Activated CD4-positive, alpha-beta memory T cell treated with anti-CD3 and anti-CD28 coated beads for 36 hours (primary cell): ENCODE measurements around the gene GPR173. TPM values are rescaled to one million over a fixed set of nuclear protein-coding genes. Genes with fewer than 3 reads are reported as not detected.

ENCODE experiments used
- CTCF ChIA-PET: fragments of 350-600 bp; sonication (Branson Sonifier 250); formaldehyde crosslinking; loops from one replicate; lab custom pipeline; 2021; ENCODE audit warnings: antibody characterized with exemption, inconsistent platforms; lab: Charles Lee
- POLR2A ChIA-PET: fragments of 350-600 bp; sonication (Branson Sonifier 250); formaldehyde crosslinking; loops from one replicate; lab custom pipeline; 2021; ENCODE audit warnings: antibody characterized with exemption; lab: Charles Lee
- DNase-seq: peaks from one replicate; pipeline ENCODE4 v3.0.0-alpha.2; 2020
- H3K27ac Mint-ChIP-seq: one replicate; pipeline ENCODE4 v1.8.0; 2021; ENCODE audit warnings: mixed read lengths
- H3K27me3 Mint-ChIP-seq: one replicate; pipeline ENCODE4 v1.8.0; 2021; ENCODE audit warnings: mixed read lengths
- H3K36me3 Mint-ChIP-seq: one replicate; pipeline ENCODE4 v1.8.0; 2021; ENCODE audit warnings: mixed read lengths
- H3K4me1 Mint-ChIP-seq: one replicate; pipeline ENCODE4 v1.8.0; 2021; ENCODE audit warnings: low read depth, mixed read lengths
- H3K4me3 Mint-ChIP-seq: one replicate; pipeline ENCODE4 v1.8.0; 2021; ENCODE audit warnings: mild to moderate bottlenecking, mixed read lengths
- H3K9me3 Mint-ChIP-seq: one replicate; pipeline ENCODE4 v1.8.0; 2021; ENCODE audit warnings: mixed read lengths
- intact Hi-C: fragments of 100-400 bp; cut with micrococcal nuclease; formaldehyde crosslinking; loops from one replicate; pipeline ENCODE4 v1.15.1; 2023
- total RNA-seq, 2 experiments: library from RNA; stranded (reverse); gene quantifications; one replicate each; pipeline ENCODE4 v1.2.3, GENCODE V29; 2021

GPR173 gene
- total RNA-seq, 2 experiments from 2014 or later, result not detected

- intact Hi-C loops, result no loop called here
- H3K27me3 Mint-ChIP-seq, result no peaks in the 10 kb centered on the region
- CTCF ChIA-PET, result no interaction called here
- POLR2A ChIA-PET, result no interaction called here
- H3K27ac Mint-ChIP-seq, result no peak overlapping the region
- H3K36me3 Mint-ChIP-seq, result no peaks in the 10 kb centered on the region
- H3K4me1 Mint-ChIP-seq, result no peaks in the 10 kb centered on the region
- no peak overlapping the region for H3K4me3 Mint-ChIP-seq
- no peak for DNase-seq
- no peaks in the 10 kb centered on the region for H3K9me3 Mint-ChIP-seq
Measured at GRCh38 chrX:53031380-53031779, 17.2 kb upstream of the GPR173 start.

- no peaks in the 10 kb centered on the region for H3K27me3 Mint-ChIP-seq
- DNase-seq, result no peak
- intact Hi-C loops, result no loop called here
- H3K27ac Mint-ChIP-seq, result no peak overlapping the region
- POLR2A ChIA-PET, result no interaction called here
- no peak overlapping the region for H3K4me3 Mint-ChIP-seq
- no peaks in the 10 kb centered on the region for H3K4me1 Mint-ChIP-seq
- no peaks in the 10 kb centered on the region for H3K9me3 Mint-ChIP-seq
- CTCF ChIA-PET, result no interaction called here
- H3K36me3 Mint-ChIP-seq, result no peaks in the 10 kb centered on the region
Measured at GRCh38 chrX:53036149-53036548, 12.4 kb upstream of the GPR173 start.

GRCh38 chrX:53039236-53039635 lies 9.4 kb upstream of the GPR173 start:
- intact Hi-C loops, result no loop called here
- POLR2A ChIA-PET, result no interaction called here
- Mint-ChIP-seq H3K4me3 (no peak overlapping the region), H3K36me3 (no peaks in the 10 kb centered on the region), H3K9me3 (no peaks in the 10 kb centered on the region), H3K27me3 (no peaks in the 10 kb centered on the region), H3K4me1 (no peaks in the 10 kb centered on the region), H3K27ac (no peak overlapping the region)
- DNase-seq, result no peak
- CTCF ChIA-PET, result no interaction called here

GRCh38 chrX:53044995-53045394 lies 3.6 kb upstream of the GPR173 start:
- CTCF ChIA-PET, result no interaction called here

GRCh38 chrX:53047228-53047627 lies 1.4 kb upstream of the GPR173 start:
- no peaks in the 10 kb centered on the region for H3K36me3 Mint-ChIP-seq
- ChIA-PET CTCF (no interaction called here), POLR2A (no interaction called here)
- peaks cover 7% of the 10 kb centered on the region for H3K27me3 Mint-ChIP-seq
- no peak overlapping the region for H3K27ac Mint-ChIP-seq
- H3K4me1 Mint-ChIP-seq, result no peaks in the 10 kb centered on the region
- no peak for DNase-seq
- H3K9me3 Mint-ChIP-seq, result no peaks in the 10 kb centered on the region
- H3K4me3 Mint-ChIP-seq, result no peak overlapping the region
- intact Hi-C loops, result no loop called here

More at GRCh38 chrX:53044995-53045394, 3.6 kb upstream of the GPR173 start:
- intact Hi-C loops, result no loop called here
- no peak for DNase-seq
- Mint-ChIP-seq H3K27me3 (peaks cover 3% of the 10 kb centered on the region), H3K9me3 (no peaks in the 10 kb centered on the region), H3K4me1 (no peaks in the 10 kb centered on the region), H3K4me3 (no peak overlapping the region), H3K36me3 (no peaks in the 10 kb centered on the region), H3K27ac (no peak overlapping the region)
- POLR2A ChIA-PET, result no interaction called here

- H3K27ac Mint-ChIP-seq, result no peak overlapping the region
- CTCF ChIA-PET, result no interaction called here
- peaks cover 3% of the 10 kb centered on the region for H3K4me1 Mint-ChIP-seq
- H3K36me3 Mint-ChIP-seq, result no peaks in the 10 kb centered on the region
- H3K4me3 Mint-ChIP-seq, result no peak overlapping the region
- POLR2A ChIA-PET, result no interaction called here
- H3K27me3 Mint-ChIP-seq, result peaks cover 7% of the 10 kb centered on the region
- DNase-seq, result no peak
- intact Hi-C loops, result no loop called here
- no peaks in the 10 kb centered on the region for H3K9me3 Mint-ChIP-seq
Measured at GRCh38 chrX:53049127-53049517, 533 bp downstream of the GPR173 start.

GRCh38 chrX:53050841-53051240 lies 2.3 kb downstream of the GPR173 start:
- peaks cover 7% of the 10 kb centered on the region for H3K27me3 Mint-ChIP-seq
- no peak for DNase-seq
- POLR2A ChIA-PET, result no interaction called here

GRCh38 chrX:53055244-53055849 lies 6.8 kb downstream of the GPR173 start:
- H3K36me3 Mint-ChIP-seq, result no peaks in the 10 kb centered on the region
- intact Hi-C loops, result no loop called here
- H3K27me3 Mint-ChIP-seq, result peaks cover 2% of the 10 kb centered on the region
- DNase-seq, result no peak
- ChIA-PET CTCF (no interaction called here), POLR2A (no interaction called here)
- H3K4me1 Mint-ChIP-seq, result peaks cover 3% of the 10 kb centered on the region
- no peak overlapping the region for H3K4me3 Mint-ChIP-seq
- no peaks in the 10 kb centered on the region for H3K9me3 Mint-ChIP-seq
- no peak overlapping the region for H3K27ac Mint-ChIP-seq

More at GRCh38 chrX:53050841-53051240, 2.3 kb downstream of the GPR173 start:
- CTCF ChIA-PET, result no interaction called here
- Mint-ChIP-seq H3K27ac (no peak overlapping the region), H3K4me3 (no peak overlapping the region), H3K4me1 (peaks cover 3% of the 10 kb centered on the region), H3K9me3 (no peaks in the 10 kb centered on the region), H3K36me3 (no peaks in the 10 kb centered on the region)
- intact Hi-C loops, result no loop called here

- no peaks in the 10 kb centered on the region for H3K9me3 Mint-ChIP-seq
- H3K4me1 Mint-ChIP-seq, result peaks cover 3% of the 10 kb centered on the region
- H3K27ac Mint-ChIP-seq, result no peak overlapping the region
- no peak overlapping the region for H3K4me3 Mint-ChIP-seq
- no peak for DNase-seq
- intact Hi-C loops, result no loop called here
- ChIA-PET CTCF (no interaction called here), POLR2A (no interaction called here)
- no peaks in the 10 kb centered on the region for H3K27me3 Mint-ChIP-seq
- no peaks in the 10 kb centered on the region for H3K36me3 Mint-ChIP-seq
Measured at GRCh38 chrX:53056292-53056691, 7.7 kb downstream of the GPR173 start.

- no peak overlapping the region for H3K4me3 Mint-ChIP-seq
- H3K27me3 Mint-ChIP-seq, result peaks cover 1% of the 10 kb centered on the region
- ChIA-PET CTCF (no interaction called here), POLR2A (no interaction called here)
- no peak for DNase-seq
- no peaks in the 10 kb centered on the region for H3K4me1 Mint-ChIP-seq
- no peaks in the 10 kb centered on the region for H3K36me3 Mint-ChIP-seq
- no peak overlapping the region for H3K27ac Mint-ChIP-seq
- H3K9me3 Mint-ChIP-seq, result no peaks in the 10 kb centered on the region
- intact Hi-C loops, result no loop called here
Measured at GRCh38 chrX:53065104-53065503, 16.5 kb downstream of the GPR173 start.

GRCh38 chrX:53071064-53071463 lies 22.5 kb downstream of the GPR173 start:
- ChIA-PET CTCF (interaction anchor here (0.7 to 1.0 kb wide), 2 partner anchors 11 to 95 kb away, joined by 3 to 4 read pairs; partner anchors contain the start of gene TSPYL2), POLR2A (no interaction called here)
- H3K36me3 Mint-ChIP-seq, result no peaks in the 10 kb centered on the region
- H3K27me3 Mint-ChIP-seq, result peaks cover 1% of the 10 kb centered on the region
- H3K9me3 Mint-ChIP-seq, result no peaks in the 10 kb centered on the region
- peaks cover 13% of the 10 kb centered on the region for H3K4me1 Mint-ChIP-seq
- intact Hi-C loops, result loop anchor here (1.0 kb wide), 2 partner anchors 18 to 22 kb away; no protein-coding TSS in a partner anchor
- no peak for DNase-seq
- no peak overlapping the region for H3K4me3 Mint-ChIP-seq
- H3K27ac Mint-ChIP-seq, result no peak overlapping the region

GRCh38 chrX:53071604-53072417 lies 23.2 kb downstream of the GPR173 start:
- intact Hi-C loops, result loop anchor here (1.0 kb wide), 2 partner anchors 17 to 21 kb away; no protein-coding TSS in a partner anchor
- peaks cover 1% of the 10 kb centered on the region for H3K27me3 Mint-ChIP-seq
- peak overlapping the region; percentile 69 for H3K27ac Mint-ChIP-seq
- peak overlapping the region; percentile 82 for H3K4me3 Mint-ChIP-seq
- no peaks in the 10 kb centered on the region for H3K36me3 Mint-ChIP-seq
- H3K9me3 Mint-ChIP-seq, result no peaks in the 10 kb centered on the region
- POLR2A ChIA-PET, result interaction anchor here (2.7 kb wide), 1 partner anchor 10 kb away, joined by 17 read pairs; the partner anchor contains the start of gene TSPYL2
- DNase-seq, result peak; percentile 73
- CTCF ChIA-PET, result interaction anchor here (0.6 to 2.4 kb wide), 6 partner anchors 11 to 242 kb away, joined by 3 to 12 read pairs (median 3); no protein-coding TSS in a partner anchor
- peaks cover 13% of the 10 kb centered on the region for H3K4me1 Mint-ChIP-seq
